ENCODE data around the gene TMEM171.

DNA sequence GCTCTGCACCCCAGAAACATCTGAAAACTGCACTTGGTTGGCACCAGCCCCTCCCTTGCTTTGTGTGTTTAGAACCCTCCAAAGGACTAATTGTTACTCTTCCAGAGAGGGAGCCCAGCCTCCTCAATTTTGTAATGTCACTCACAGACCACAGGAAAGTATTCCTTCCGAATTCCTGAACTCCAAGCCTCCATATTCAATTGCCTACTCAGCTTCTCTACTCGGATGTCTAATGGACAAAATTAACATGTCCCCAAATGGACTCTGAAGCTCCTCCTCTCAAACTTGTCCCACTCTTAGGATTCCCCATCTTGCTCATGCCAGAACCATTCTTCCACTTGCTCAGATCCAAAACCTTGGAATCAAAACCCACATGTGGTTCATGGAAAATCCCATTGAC lies 3.9 kb upstream of the TMEM171 start:
- TF ChIP-seq, protein P1, sequence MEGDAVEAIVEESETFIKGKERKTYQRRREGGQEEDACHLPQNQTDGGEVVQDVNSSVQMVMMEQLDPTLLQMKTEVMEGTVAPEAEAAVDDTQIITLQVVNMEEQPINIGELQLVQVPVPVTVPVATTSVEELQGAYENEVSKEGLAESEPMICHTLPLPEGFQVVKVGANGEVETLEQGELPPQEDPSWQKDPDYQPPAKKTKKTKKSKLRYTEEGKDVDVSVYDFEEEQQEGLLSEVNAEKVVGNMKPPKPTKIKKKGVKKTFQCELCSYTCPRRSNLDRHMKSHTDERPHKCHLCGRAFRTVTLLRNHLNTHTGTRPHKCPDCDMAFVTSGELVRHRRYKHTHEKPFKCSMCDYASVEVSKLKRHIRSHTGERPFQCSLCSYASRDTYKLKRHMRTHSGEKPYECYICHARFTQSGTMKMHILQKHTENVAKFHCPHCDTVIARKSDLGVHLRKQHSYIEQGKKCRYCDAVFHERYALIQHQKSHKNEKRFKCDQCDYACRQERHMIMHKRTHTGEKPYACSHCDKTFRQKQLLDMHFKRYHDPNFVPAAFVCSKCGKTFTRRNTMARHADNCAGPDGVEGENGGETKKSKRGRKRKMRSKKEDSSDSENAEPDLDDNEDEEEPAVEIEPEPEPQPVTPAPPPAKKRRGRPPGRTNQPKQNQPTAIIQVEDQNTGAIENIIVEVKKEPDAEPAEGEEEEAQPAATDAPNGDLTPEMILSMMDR (optimal IDR thresholded peaks at IDR 0.05 in 1 of 3, IDR thresholded peaks at IDR 0.05 in 1 of 3, conservative IDR thresholded peaks at IDR 0.05 in 1 of 3; ENCODE audit: extremely low read depth in 1 of 3, insufficient read depth in 2 of 3, low read length in 3 of 3) = no peak
- TF ChIP-seq EZH2 (IDR thresholded peaks at IDR 0.05; ENCODE audit: low read length) = no peak

All from keratinocyte (primary cell).